K562 (cell line): ENCODE measurements around the gene PHB1. TPM values are rescaled to one million over a fixed set of nuclear protein-coding genes. Genes with fewer than 3 reads are reported as not detected.
A peak's percentile ranks its signal among the peaks of the same experiment; 100 is the strongest.

Source experiments
- CBX2 ChIP-seq: fragments of 200-600 bp; sonication (generic); IDR thresholded peaks from one replicate; pipeline ENCODE4 v1.6.1; 2012; ENCODE audit warnings: mild to moderate bottlenecking, low read length, inconsistent platforms; ENCODE audit not compliant: insufficient read depth, poor library complexity, severe bottlenecking
- HNRNPLL ChIP-seq: fragments of 200-400 bp; formaldehyde crosslinking; IDR thresholded peaks from 2 replicates; pipeline ENCODE4 v1.6.1; 2017; ENCODE audit warnings: low read length, low read depth, mild to moderate bottlenecking; ENCODE audit not compliant: poor library complexity, severe bottlenecking
- KLF13 ChIP-seq: fragments of 450-650 bp; IDR thresholded peaks from 2 replicates; pipeline ENCODE4 v1.6.1; 2016; ENCODE audit warnings: missing genetic modification characterization, low read depth, mild to moderate bottlenecking, missing compliant biosample characterization, moderate library complexity, borderline replicate concordance
- POLR2A ChIP-seq: fragments of 450-650 bp; conservative IDR thresholded peaks from 2 replicates; pipeline ENCODE4 v1.6.1; 2016
- POLR3G ChIP-seq: IDR thresholded peaks from 2 replicates; pipeline ENCODE4 v1.6.1; 2011; ENCODE audit not compliant: insufficient read length, insufficient replicate concordance; ENCODE audit errors: extremely low read depth
- RB1 ChIP-seq: fragments of 450-650 bp; IDR thresholded peaks from 2 replicates; pipeline ENCODE4 v1.6.1; 2017; ENCODE audit warnings: low read depth, mild to moderate bottlenecking
- SP1 ChIP-seq: sonication (generic); formaldehyde crosslinking; IDR thresholded peaks from 2 replicates; pipeline ENCODE4 v1.8.1; 2022; ENCODE audit warnings: mild to moderate bottlenecking, missing genetic modification reagents
- TEAD4 ChIP-seq, 2 experiments: sonication (generic) in 1 of 2; formaldehyde crosslinking in 1 of 2; IDR thresholded peaks; 2 replicates each; pipeline versions ENCODE4 v1.6.1 to v1.8.0; 2012 to 2022; ENCODE audit warnings: borderline replicate concordance in 1 of 2, inconsistent platforms in 1 of 2, low read length in 1 of 2, mild to moderate bottlenecking in 1 of 2, missing genetic modification reagents in 1 of 2
- YY1 ChIP-seq, 3 experiments: IDR thresholded peaks; 2 replicates each; pipeline ENCODE4 v1.6.1; 2011; ENCODE audit warnings: low read length in 2 of 3, mild to moderate bottlenecking in 2 of 3, moderate library complexity in 2 of 3, borderline replicate concordance in 1 of 3, control low read depth in 1 of 3, low read depth in 1 of 3; ENCODE audit not compliant: insufficient read depth in 3 of 3, insufficient replicate concordance in 2 of 3, control insufficient read depth in 1 of 3, insufficient read length in 1 of 3; ENCODE audit errors: extremely low read depth in 1 of 3
- ZNF644 ChIP-seq: fragments of 200-800 bp; sonication (Bioruptor generic); IDR thresholded peaks from 2 replicates; pipeline ENCODE4 v1.6.1; 2016; ENCODE audit warnings: low read depth, missing genetic modification characterization, missing compliant biosample characterization
- polyA plus RNA-seq, 8 experiments: library from polyadenylated mRNA; depleted of rRNA in 4 of 8; stranded (reverse) in 5 of 8; unstranded in 3 of 8; fragments of >200 nt; fragmentation: Nextera tagmentation in 2 of 8; fragmentation: Illumina TruSeq in 1 of 8; extraction: Ambion mirVana in 2 of 8; extraction: Trizol in 1 of 8; gene quantifications; 2 replicates each; pipeline versions ENCODE4 v1.2.1 to v1.2.3, GENCODE V29; 2011 to 2014; ENCODE audit warnings: inconsistent platforms in 1 of 8, missing spikeins in 1 of 8
- total RNA-seq, 7 experiments: library from RNA; depleted of rRNA in 6 of 7; stranded (reverse); fragments of >200 nt in 6 of 7; fragmentation: Illumina TruSeq in 2 of 7; extraction: Trizol in 2 of 7; gene quantifications; 2 replicates each; pipeline versions ENCODE4 v1.2.1 to v1.2.3, GENCODE V29; 2011 to 2021; ENCODE audit warnings: low replicate concordance in 1 of 7
- TF ChIP-seq, protein P1 (sequence below): fragments of 450-650 bp; IDR thresholded peaks from 2 replicates; pipeline ENCODE4 v1.6.1; 2014; ENCODE audit warnings: low read depth, mild to moderate bottlenecking, moderate library complexity, borderline replicate concordance
- TF ChIP-seq, protein P2 (sequence below), 3 experiments: fragments of 200-800 bp in 1 of 3; fragments of 250-450 bp in 1 of 3; fragments of 450-650 bp in 1 of 3; sonication (Bioruptor Pico) in 1 of 3; sonication (Bioruptor generic) in 1 of 3; formaldehyde crosslinking in 1 of 3; IDR thresholded peaks; 2 replicates each; pipeline versions ENCODE4 v1.6.1 to v1.8.0; 2016 to 2022; ENCODE audit warnings: mild to moderate bottlenecking in 2 of 3, missing genetic modification characterization in 2 of 3, missing compliant biosample characterization in 1 of 3, moderate library complexity in 1 of 3
- TF ChIP-seq, protein P3 (sequence below): sonication (generic); formaldehyde crosslinking; IDR thresholded peaks from 2 replicates; pipeline ENCODE4 v1.8.0; 2022; ENCODE audit warnings: missing genetic modification reagents, mild to moderate bottlenecking, borderline replicate concordance
- TF ChIP-seq, protein P4 (sequence below): fragments of 250-450 bp; sonication (Bioruptor Pico); IDR thresholded peaks from 2 replicates; pipeline ENCODE4 v1.9.0; 2021; ENCODE audit warnings: mild to moderate bottlenecking, inconsistent platforms

PHB1 gene
- total and polyA plus RNA-seq, 9 of the 15 experiments (the other 6 are each of a cell fraction or from before 2014, with no cell fraction given) = 191 to 818 (median 349) TPM

DNA sequence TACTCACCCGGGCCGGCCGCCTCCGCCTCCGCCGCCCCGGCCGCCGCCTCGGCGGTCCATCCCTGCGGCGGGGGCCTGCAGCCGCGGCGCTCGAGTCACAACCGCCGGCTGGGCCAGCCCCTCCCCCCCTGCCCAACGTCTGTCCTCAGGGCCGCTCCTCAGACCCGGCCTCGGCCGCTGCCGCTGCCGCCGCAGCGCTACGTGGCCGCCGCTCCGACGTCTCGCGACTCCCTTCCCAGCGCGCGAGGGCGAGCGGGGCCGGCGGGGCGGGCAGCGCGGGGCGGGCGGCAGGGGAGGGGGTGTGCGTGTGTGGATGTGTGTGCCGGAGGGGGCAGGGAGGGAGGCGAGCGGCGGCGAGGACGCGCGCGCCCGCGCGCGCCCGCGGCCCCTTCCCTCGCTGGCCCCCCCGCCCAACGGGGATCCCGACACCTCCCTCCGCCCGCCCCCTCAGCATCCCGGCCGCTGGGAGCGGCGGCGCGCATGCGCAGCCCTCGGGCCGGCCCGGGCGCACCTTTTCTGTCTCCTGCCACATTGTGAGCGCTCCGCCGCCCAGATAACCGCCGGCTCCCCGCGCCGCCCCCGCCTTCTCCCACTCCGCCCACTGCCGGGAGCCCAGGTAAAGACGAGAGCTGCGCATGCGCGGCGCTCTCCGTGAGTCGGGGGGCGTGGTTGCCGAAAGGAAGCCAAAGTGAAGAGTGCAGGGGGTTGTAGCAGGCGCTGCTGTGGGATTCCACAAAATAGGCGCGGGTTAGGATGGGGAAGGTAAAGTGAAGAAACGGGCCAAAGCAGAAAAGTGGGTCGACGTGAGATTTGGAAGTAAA, 52.6 kb downstream of the PHB1 start, which contains the start of gene ZNF652 (continued):
- TF ChIP-seq POLR3G = no peak
- TF ChIP-seq, protein P1, sequence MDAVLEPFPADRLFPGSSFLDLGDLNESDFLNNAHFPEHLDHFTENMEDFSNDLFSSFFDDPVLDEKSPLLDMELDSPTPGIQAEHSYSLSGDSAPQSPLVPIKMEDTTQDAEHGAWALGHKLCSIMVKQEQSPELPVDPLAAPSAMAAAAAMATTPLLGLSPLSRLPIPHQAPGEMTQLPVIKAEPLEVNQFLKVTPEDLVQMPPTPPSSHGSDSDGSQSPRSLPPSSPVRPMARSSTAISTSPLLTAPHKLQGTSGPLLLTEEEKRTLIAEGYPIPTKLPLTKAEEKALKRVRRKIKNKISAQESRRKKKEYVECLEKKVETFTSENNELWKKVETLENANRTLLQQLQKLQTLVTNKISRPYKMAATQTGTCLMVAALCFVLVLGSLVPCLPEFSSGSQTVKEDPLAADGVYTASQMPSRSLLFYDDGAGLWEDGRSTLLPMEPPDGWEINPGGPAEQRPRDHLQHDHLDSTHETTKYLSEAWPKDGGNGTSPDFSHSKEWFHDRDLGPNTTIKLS = peak; percentile 58
- TF ChIP-seq, protein P2, sequence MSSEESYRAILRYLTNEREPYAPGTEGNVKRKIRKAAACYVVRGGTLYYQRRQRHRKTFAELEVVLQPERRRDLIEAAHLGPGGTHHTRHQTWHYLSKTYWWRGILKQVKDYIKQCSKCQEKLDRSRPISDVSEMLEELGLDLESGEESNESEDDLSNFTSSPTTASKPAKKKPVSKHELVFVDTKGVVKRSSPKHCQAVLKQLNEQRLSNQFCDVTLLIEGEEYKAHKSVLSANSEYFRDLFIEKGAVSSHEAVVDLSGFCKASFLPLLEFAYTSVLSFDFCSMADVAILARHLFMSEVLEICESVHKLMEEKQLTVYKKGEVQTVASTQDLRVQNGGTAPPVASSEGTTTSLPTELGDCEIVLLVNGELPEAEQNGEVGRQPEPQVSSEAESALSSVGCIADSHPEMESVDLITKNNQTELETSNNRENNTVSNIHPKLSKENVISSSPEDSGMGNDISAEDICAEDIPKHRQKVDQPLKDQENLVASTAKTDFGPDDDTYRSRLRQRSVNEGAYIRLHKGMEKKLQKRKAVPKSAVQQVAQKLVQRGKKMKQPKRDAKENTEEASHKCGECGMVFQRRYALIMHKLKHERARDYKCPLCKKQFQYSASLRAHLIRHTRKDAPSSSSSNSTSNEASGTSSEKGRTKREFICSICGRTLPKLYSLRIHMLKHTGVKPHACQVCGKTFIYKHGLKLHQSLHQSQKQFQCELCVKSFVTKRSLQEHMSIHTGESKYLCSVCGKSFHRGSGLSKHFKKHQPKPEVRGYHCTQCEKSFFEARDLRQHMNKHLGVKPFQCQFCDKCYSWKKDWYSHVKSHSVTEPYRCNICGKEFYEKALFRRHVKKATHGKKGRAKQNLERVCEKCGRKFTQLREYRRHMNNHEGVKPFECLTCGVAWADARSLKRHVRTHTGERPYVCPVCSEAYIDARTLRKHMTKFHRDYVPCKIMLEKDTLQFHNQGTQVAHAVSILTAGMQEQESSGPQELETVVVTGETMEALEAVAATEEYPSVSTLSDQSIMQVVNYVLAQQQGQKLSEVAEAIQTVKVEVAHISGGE (CRISPR knock-in tag; IDR thresholded peaks at IDR 0.05) = peak in 1 of 3 experiments; percentile 66; a peak in 1 of 6 replicates
- peak; percentile 72 for TF ChIP-seq POLR2A
- TF ChIP-seq CBX2 = no peak
- peak; percentile 42 for TF ChIP-seq HNRNPLL
- TF ChIP-seq TEAD4 (IDR thresholded peaks at IDR 0.05; ENCODE audit: low read length) = peak; percentile 74
- TF ChIP-seq TEAD4 (CRISPR knock-in tag; IDR thresholded peaks at IDR 0.05; ENCODE audit: borderline replicate concordance) = no peak
- no peak; the same call in 1 of the 2 replicates for TF ChIP-seq RB1
- peak; percentile 86 for TF ChIP-seq KLF13
- TF ChIP-seq SP1 (CRISPR knock-in tag) = peak; percentile 37; the same call in 1 of the 2 replicates
- TF ChIP-seq, protein P3, sequence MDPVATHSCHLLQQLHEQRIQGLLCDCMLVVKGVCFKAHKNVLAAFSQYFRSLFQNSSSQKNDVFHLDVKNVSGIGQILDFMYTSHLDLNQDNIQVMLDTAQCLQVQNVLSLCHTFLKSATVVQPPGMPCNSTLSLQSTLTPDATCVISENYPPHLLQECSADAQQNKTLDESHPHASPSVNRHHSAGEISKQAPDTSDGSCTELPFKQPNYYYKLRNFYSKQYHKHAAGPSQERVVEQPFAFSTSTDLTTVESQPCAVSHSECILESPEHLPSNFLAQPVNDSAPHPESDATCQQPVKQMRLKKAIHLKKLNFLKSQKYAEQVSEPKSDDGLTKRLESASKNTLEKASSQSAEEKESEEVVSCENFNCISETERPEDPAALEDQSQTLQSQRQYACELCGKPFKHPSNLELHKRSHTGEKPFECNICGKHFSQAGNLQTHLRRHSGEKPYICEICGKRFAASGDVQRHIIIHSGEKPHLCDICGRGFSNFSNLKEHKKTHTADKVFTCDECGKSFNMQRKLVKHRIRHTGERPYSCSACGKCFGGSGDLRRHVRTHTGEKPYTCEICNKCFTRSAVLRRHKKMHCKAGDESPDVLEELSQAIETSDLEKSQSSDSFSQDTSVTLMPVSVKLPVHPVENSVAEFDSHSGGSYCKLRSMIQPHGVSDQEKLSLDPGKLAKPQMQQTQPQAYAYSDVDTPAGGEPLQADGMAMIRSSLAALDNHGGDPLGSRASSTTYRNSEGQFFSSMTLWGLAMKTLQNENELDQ = no peak
- TF ChIP-seq ZNF644 (tag) = no peak
- TF ChIP-seq YY1 (IDR thresholded peaks at IDR 0.05; ENCODE audit: borderline replicate concordance in 1 of 3, control insufficient read depth in 1 of 3, extremely low read depth in 1 of 3, insufficient read depth in 3 of 3, insufficient read length in 1 of 3, insufficient replicate concordance in 2 of 3, low read depth in 1 of 3, low read length in 2 of 3) = peak in 2 of 3 experiments; percentile 26 to 35
- TF ChIP-seq, protein P4, sequence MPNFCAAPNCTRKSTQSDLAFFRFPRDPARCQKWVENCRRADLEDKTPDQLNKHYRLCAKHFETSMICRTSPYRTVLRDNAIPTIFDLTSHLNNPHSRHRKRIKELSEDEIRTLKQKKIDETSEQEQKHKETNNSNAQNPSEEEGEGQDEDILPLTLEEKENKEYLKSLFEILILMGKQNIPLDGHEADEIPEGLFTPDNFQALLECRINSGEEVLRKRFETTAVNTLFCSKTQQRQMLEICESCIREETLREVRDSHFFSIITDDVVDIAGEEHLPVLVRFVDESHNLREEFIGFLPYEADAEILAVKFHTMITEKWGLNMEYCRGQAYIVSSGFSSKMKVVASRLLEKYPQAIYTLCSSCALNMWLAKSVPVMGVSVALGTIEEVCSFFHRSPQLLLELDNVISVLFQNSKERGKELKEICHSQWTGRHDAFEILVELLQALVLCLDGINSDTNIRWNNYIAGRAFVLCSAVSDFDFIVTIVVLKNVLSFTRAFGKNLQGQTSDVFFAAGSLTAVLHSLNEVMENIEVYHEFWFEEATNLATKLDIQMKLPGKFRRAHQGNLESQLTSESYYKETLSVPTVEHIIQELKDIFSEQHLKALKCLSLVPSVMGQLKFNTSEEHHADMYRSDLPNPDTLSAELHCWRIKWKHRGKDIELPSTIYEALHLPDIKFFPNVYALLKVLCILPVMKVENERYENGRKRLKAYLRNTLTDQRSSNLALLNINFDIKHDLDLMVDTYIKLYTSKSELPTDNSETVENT (CRISPR knock-in tag) = no peak
